Thyroid gland (tissue), 4 donors: ENCODE measurements around the gene LIPI. TPM values are rescaled to one million over a fixed set of nuclear protein-coding genes. Genes with fewer than 3 reads are reported as not detected.

ENCODE experiments used
- DNase-seq, 2 donors: peaks; one replicate each; pipeline ENCODE4 v3.0.0-alpha.2; 2019
- H3K27ac ChIP-seq, 3 donors: fragments of 200-600 bp; sonication (generic); 1 replicate in 2 of 3; 2 replicates in 1 of 3; pipeline ENCODE4 v1.5.1; 2016 to 2019; ENCODE audit warnings: mild to moderate bottlenecking in 1 of 3, moderate library complexity in 1 of 3
- H3K27me3 ChIP-seq: fragments of 200-600 bp; sonication (generic); one replicate; pipeline ENCODE4 v1.5.1; 2019
- H3K36me3 ChIP-seq, 2 donors: fragments of 200-600 bp; sonication (generic); one replicate each; pipeline ENCODE4 v1.5.1; 2016 to 2019
- H3K4me1 ChIP-seq, 2 donors: fragments of 200-600 bp; sonication (generic); one replicate each; pipeline ENCODE4 v1.5.1; 2017 to 2019
- H3K4me3 ChIP-seq, 3 donors: fragments of 200-600 bp; sonication (generic); replicated peaks in 1 of 3; 1 replicate in 2 of 3; 2 replicates in 1 of 3; pipeline ENCODE4 v1.5.1; 2016; ENCODE audit warnings: mild to moderate bottlenecking in 1 of 3
- H3K9me3 ChIP-seq: fragments of 200-600 bp; sonication (generic); one replicate; pipeline ENCODE4 v1.5.1; 2017
- CTCF ChIP-seq, 6 experiments: fragments of 200-600 bp in 3 of 6; fragments of 450-650 bp in 3 of 6; sonication (generic) in 3 of 6; IDR thresholded peaks; one replicate each; pipeline ENCODE4 v1.5.1; 2016 to 2019; ENCODE audit warnings: antibody characterized with exemption in 6 of 6, mild to moderate bottlenecking in 2 of 6, inconsistent platforms in 1 of 6, moderate library complexity in 1 of 6
- POLR2A ChIP-seq, 2 donors: fragments of 450-650 bp; IDR thresholded peaks; one replicate each; pipeline ENCODE4 v1.6.1; 2017; ENCODE audit warnings: antibody characterized with exemption in 2 of 2, mild to moderate bottlenecking in 2 of 2, moderate library complexity in 1 of 2
- WGBS, 2 donors: methylation state at CpG; one replicate each; pipeline ENCODE4 v1.1.5; 2017; 5-methylcytosine and 5-hydroxymethylcytosine counted together
- intact Hi-C: fragments of 100-400 bp; cut with DNase I; formaldehyde crosslinking; loops from one replicate; pipeline ENCODE4 v1.15.1; 2023
- total RNA-seq, 4 donors: library from RNA; depleted of rRNA; stranded (reverse); fragments of >200 nt; gene quantifications; one replicate each; pipeline ENCODE4 v1.2.3, GENCODE V29; 2016

Gene LIPI
- total RNA-seq, 4 donors from 2014 or later = 1.9 to 7.9 (median 5.9) TPM; not detected in 1

GRCh38 chr21:14121719-14122118, 89.0 kb downstream of the LIPI start:
- TF ChIP-seq POLR2A (IDR thresholded peaks at IDR 0.05) = no peak
- TF ChIP-seq CTCF (IDR thresholded peaks at IDR 0.05) = no peak
- no peaks in the 10 kb centered on the region for H3K27me3 ChIP-seq
- H3K4me1 ChIP-seq = no peaks in the 10 kb centered on the region
- DNase-seq = no peak
- H3K9me3 ChIP-seq = no peaks in the 10 kb centered on the region
- intact Hi-C loops = no loop called here
- H3K27ac ChIP-seq = no peak overlapping the region
- WGBS, 2 donors = 95 to 98% methylated on average over 5 of the region's 5 CpGs
- no peak overlapping the region for H3K4me3 ChIP-seq
- no peaks in the 10 kb centered on the region for H3K36me3 ChIP-seq

- TF ChIP-seq CTCF (IDR thresholded peaks at IDR 0.05) (peak in 2 of 6 experiments; percentile 5 to 32), POLR2A (IDR thresholded peaks at IDR 0.05) (no peak)
- peak; percentile 27 to 28 for DNase-seq
- H3K9me3 ChIP-seq = no peaks in the 10 kb centered on the region
- no peaks in the 10 kb centered on the region for H3K4me1 ChIP-seq
- H3K36me3 ChIP-seq = no peaks in the 10 kb centered on the region
- no peaks in the 10 kb centered on the region for H3K27me3 ChIP-seq
- no peak overlapping the region for H3K27ac ChIP-seq
- WGBS, 2 donors = 46 to 50% methylated on average over 4 of the region's 4 CpGs
- no peak overlapping the region for H3K4me3 ChIP-seq
- intact Hi-C loops = no loop called here
Measured at GRCh38 chr21:14120091-14120734, 90.5 kb downstream of the LIPI start.

DNA sequence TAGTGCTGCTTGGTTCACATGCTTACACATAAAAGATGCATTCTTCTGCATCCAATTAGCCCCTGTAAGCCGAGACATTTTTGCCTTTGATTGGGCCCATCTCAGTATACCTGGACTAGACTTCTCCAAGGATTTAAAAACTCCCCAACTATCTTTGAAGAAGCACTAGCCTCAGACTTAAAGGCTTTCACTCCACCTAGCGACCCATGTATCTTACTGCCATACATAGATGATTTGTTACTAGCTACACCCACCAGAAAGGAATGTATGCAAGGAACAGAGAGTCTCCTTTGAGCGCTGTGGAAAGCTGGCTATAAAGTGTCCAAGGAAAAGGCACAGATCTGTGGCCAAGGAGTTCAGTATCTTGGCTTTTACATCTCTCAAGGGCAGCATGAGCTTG, 91.7 kb downstream of the LIPI start:
- intact Hi-C loops = no loop called here
- DNase-seq = no peak
- Histone ChIP-seq H3K27ac (no peak overlapping the region), H3K9me3 (no peaks in the 10 kb centered on the region), H3K36me3 (no peaks in the 10 kb centered on the region), H3K4me3 (no peak overlapping the region), H3K4me1 (no peaks in the 10 kb centered on the region), H3K27me3 (no peaks in the 10 kb centered on the region)
- no peak for TF ChIP-seq POLR2A (IDR thresholded peaks at IDR 0.05)
- no peak for TF ChIP-seq CTCF (IDR thresholded peaks at IDR 0.05)
- WGBS, 2 donors = 84 to 97% methylated on average over 3 of the region's 3 CpGs

- no peaks in the 10 kb centered on the region for H3K36me3 ChIP-seq
- no peak overlapping the region for H3K4me3 ChIP-seq
- no peaks in the 10 kb centered on the region for H3K4me1 ChIP-seq
- TF ChIP-seq CTCF (IDR thresholded peaks at IDR 0.05) = no peak
- no peak for TF ChIP-seq POLR2A (IDR thresholded peaks at IDR 0.05)
- H3K27me3 ChIP-seq = no peaks in the 10 kb centered on the region
- H3K9me3 ChIP-seq = no peaks in the 10 kb centered on the region
- no peak overlapping the region for H3K27ac ChIP-seq
- WGBS, 2 donors = 91 to 95% methylated on average over 6 of the region's 6 CpGs
- no peak for DNase-seq
- intact Hi-C loops = no loop called here
Measured at GRCh38 chr21:14116080-14116481, 94.7 kb downstream of the LIPI start.

- H3K9me3 ChIP-seq = no peaks in the 10 kb centered on the region
- H3K4me3 ChIP-seq = no peak overlapping the region
- H3K36me3 ChIP-seq = no peaks in the 10 kb centered on the region
- no peaks in the 10 kb centered on the region for H3K4me1 ChIP-seq
- H3K27me3 ChIP-seq = no peaks in the 10 kb centered on the region
- DNase-seq = no peak
- no peak for TF ChIP-seq CTCF (IDR thresholded peaks at IDR 0.05)
- TF ChIP-seq POLR2A (IDR thresholded peaks at IDR 0.05) = no peak
- intact Hi-C loops = no loop called here
- no peak overlapping the region for H3K27ac ChIP-seq
- WGBS, 2 donors = 83 to 86% methylated on average over 6 to 7 of the region's 7 CpGs
Measured at GRCh38 chr21:14115646-14116045, 95.1 kb downstream of the LIPI start.
